Lung (tissue), 12 donors: Measurements from ENCODE around the gene PITPNM2. TPM values are rescaled to one million over a fixed set of nuclear protein-coding genes. Genes with fewer than 3 reads are reported as not detected.

Source experiments
- ATAC-seq: fragments of 200-7000 bp; cut with Tn5 transposase; one replicate; pipeline ENCODE4 v1.9.1; 2020; ENCODE audit warnings: moderate number of reproducible peaks; ENCODE audit not compliant: insufficient read depth, low FRiP score
- DNase-seq, 3 donors: peaks; one replicate each; pipeline ENCODE4 v3.0.0-alpha.2; 2013 to 2017
- H3K27ac ChIP-seq, 2 donors: one replicate each; pipeline ENCODE4 v1.5.1; 2013; ENCODE audit warnings: mild to moderate bottlenecking in 2 of 2, moderate library complexity in 2 of 2, control low read depth in 1 of 2, inconsistent platforms in 1 of 2, low read depth in 1 of 2, low read length in 1 of 2
- H3K27me3 ChIP-seq, 3 donors: one replicate each; pipeline ENCODE4 v1.5.1; 2013; ENCODE audit warnings: low read length in 2 of 3; ENCODE audit not compliant: control insufficient read depth in 3 of 3, insufficient read depth in 3 of 3
- H3K36me3 ChIP-seq, 4 donors: one replicate each; pipeline ENCODE4 v1.5.1; 2013; ENCODE audit warnings: low read length in 4 of 4, mild to moderate bottlenecking in 1 of 4, moderate library complexity in 1 of 4; ENCODE audit not compliant: control insufficient read depth in 4 of 4, insufficient read depth in 4 of 4
- H3K4me1 ChIP-seq, 5 donors: one replicate each; pipeline ENCODE4 v1.5.1; 2013; ENCODE audit warnings: low read length in 5 of 5, mild to moderate bottlenecking in 2 of 5, moderate library complexity in 1 of 5; ENCODE audit not compliant: control insufficient read depth in 5 of 5, insufficient read depth in 5 of 5
- H3K4me3 ChIP-seq: one replicate; pipeline ENCODE4 v1.5.1; 2013; ENCODE audit warnings: mild to moderate bottlenecking, control low read depth, moderate library complexity
- H3K9ac ChIP-seq, 2 donors: one replicate each; pipeline ENCODE4 v1.5.1; 2013; ENCODE audit warnings: low read length in 2 of 2, control low read depth in 1 of 2; ENCODE audit not compliant: insufficient read depth in 1 of 2
- H3K9me3 ChIP-seq, 4 donors: one replicate each; pipeline ENCODE4 v1.5.1; 2013; ENCODE audit warnings: low read length in 3 of 4, mild to moderate bottlenecking in 1 of 4, moderate library complexity in 1 of 4; ENCODE audit not compliant: control insufficient read depth in 4 of 4, insufficient read depth in 3 of 4
- CTCF ChIP-seq: IDR thresholded peaks from 2 replicates; pipeline ENCODE4 v1.5.1; 2012; ENCODE audit warnings: mild to moderate bottlenecking; ENCODE audit errors: control extremely low read depth, extremely low read depth
- WGBS, 2 donors: extraction: QIAGEN DNeasy Blood & Tissue Kit; methylation state at CpG; one replicate each; pipeline ENCODE4 v1.1.7; 2013; 5-methylcytosine and 5-hydroxymethylcytosine counted together
- polyA plus RNA-seq, 2 donors: library from polyadenylated mRNA; stranded (reverse); fragments of 200-250 nt; gene quantifications; one replicate each; pipeline ENCODE4 v1.2.1, GENCODE V29; 2013
- total RNA-seq, 2 donors: library from RNA; depleted of rRNA in 1 of 2; stranded (reverse); fragments of >200 nt in 1 of 2; gene quantifications; one replicate each; pipeline ENCODE4 v1.2.1, GENCODE V29; 2014 to 2021
- donor health status: control.
- donor health status: control.
- donor health status: Bipolar disorder and iron deficiency.
- donor health status: healthy.
- donor health status: DM: yes; HTN: yes; CAD: no.

PITPNM2 gene
- total and polyA plus RNA-seq, 4 donors, result 8.9 to 37.8 (median 16.2) TPM

- Histone ChIP-seq H3K36me3 (no peaks in the 10 kb centered on the region), H3K9me3 (no peaks in the 10 kb centered on the region), H3K4me1 (peaks cover 0 to 24% (median 7%) of the 10 kb centered on the region in 5 donors), H3K9ac (no peak overlapping the region), H3K27me3 (no peaks in the 10 kb centered on the region), H3K4me3 (no peak overlapping the region), H3K27ac (peak overlapping the region; percentile 37 to 87)
- DNase-seq, result no peak
- WGBS, 2 donors, result 91 to 94% methylated on average over 4 of the region's 4 CpGs
- ATAC-seq, result no peak
- TF ChIP-seq CTCF, result no peak
Measured at GRCh38 chr12:123131291-123131832, 19.5 kb downstream of the PITPNM2 start.

- no peak overlapping the region for H3K9ac ChIP-seq
- ATAC-seq, result no peak
- no peak for DNase-seq
- WGBS, 2 donors, result 80 to 81% methylated on average over 4 of the region's 4 CpGs
- no peaks in the 10 kb centered on the region for H3K9me3 ChIP-seq
- H3K36me3 ChIP-seq, result no peaks in the 10 kb centered on the region
- no peak for TF ChIP-seq CTCF
- H3K27ac ChIP-seq, result no peak overlapping the region
- H3K4me1 ChIP-seq, result peaks cover 0 to 19% (median 10%) of the 10 kb centered on the region in 5 donors
- no peaks in the 10 kb centered on the region for H3K27me3 ChIP-seq
- no peak overlapping the region for H3K4me3 ChIP-seq
Measured at GRCh38 chr12:123129621-123130020, 21.3 kb downstream of the PITPNM2 start.

GRCh38 chr12:123127182-123127495 is 23.8 kb downstream of the PITPNM2 start:
- ATAC-seq, result no peak
- H3K27ac ChIP-seq, result no peak overlapping the region
- no peak for TF ChIP-seq CTCF

More at GRCh38 chr12:123127182-123127495, 23.8 kb downstream of the PITPNM2 start:
- H3K9ac ChIP-seq, result no peak overlapping the region
- no peaks in the 10 kb centered on the region for H3K9me3 ChIP-seq
- H3K4me3 ChIP-seq, result no peak overlapping the region
- no peaks in the 10 kb centered on the region for H3K36me3 ChIP-seq
- WGBS, 2 donors, result 92 to 94% methylated on average over 6 of the region's 6 CpGs
- no peak for DNase-seq
- H3K4me1 ChIP-seq, result peaks cover 0 to 18% (median 10%) of the 10 kb centered on the region in 5 donors
- H3K27me3 ChIP-seq, result no peaks in the 10 kb centered on the region
